HG02885 (cell line): ENCODE measurements around the gene TNFAIP8L2.

Experiments used
- ATAC-seq: cut with Tn5 transposase; IDR thresholded peaks from one replicate; pipeline ENCODE4 v1.9.1; 2021; ENCODE audit warnings: mild to moderate bottlenecking; ENCODE audit not compliant: unreplicated experiment, poor library complexity

The TNFAIP8L2 gene

DNA sequence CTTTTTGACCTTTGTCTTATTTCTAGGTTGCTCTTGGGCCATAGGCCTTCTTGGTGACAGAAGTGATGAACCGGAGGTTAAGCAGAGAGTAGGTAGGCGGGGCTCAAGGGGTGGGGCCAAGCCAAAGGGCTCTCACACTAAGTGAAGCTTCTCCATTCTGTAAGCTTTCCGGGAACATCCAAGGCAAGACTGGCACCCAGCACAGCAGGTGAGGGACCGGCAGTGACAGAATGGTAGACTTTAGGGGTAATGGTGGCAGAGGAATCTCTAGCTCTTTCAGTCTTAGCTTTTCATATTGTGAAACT is at the start of gene TNFAIP8L2:
Gene TNFAIP8L2 (plus strand): TSS at position 135 of the 305 bp plus-strand sequence. CDS start 2,049 bp downstream, outside the sequence.
- peak; percentile 62 for ATAC-seq

DNA sequence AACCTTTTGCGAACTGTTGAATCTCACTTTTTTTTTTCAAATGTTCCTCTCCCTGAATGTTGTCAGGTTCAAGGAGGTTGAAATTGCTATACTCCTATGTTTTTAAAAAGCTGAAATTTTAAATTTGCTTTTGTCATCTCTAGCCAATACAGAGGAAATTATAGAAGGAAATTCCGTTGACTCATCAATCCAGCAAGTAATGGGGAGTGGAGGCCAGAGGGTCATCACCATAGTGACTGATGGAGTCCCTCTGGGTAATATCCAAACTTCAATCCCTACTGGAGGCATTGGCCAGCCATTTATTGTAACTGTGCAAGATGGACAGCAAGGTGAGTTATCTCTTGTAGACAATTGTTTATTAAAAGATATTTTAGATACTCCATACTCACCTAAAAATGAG is 49.6 kb upstream of the TNFAIP8L2 start:
- no peak for ATAC-seq

DNA sequence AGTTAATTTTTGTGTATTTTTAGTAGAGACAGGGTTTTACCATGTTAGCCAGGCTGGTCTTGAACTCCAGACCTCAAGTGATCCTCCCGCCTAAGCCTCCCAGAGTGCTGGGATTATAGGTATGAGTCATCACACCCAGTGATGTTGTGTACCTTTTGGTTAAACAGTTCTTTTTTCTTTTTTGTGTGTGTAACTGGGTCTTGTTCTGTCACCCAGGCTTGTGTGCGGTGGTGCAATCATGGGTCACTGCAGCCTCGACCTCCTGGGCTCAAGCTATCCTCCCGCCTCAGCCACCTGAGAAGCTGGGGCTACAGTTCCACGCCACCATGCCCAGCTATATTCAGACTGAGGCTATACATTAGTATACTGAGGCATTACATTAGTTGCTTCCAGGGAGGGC is 48.1 kb upstream of the TNFAIP8L2 start:
- ATAC-seq = no peak

DNA sequence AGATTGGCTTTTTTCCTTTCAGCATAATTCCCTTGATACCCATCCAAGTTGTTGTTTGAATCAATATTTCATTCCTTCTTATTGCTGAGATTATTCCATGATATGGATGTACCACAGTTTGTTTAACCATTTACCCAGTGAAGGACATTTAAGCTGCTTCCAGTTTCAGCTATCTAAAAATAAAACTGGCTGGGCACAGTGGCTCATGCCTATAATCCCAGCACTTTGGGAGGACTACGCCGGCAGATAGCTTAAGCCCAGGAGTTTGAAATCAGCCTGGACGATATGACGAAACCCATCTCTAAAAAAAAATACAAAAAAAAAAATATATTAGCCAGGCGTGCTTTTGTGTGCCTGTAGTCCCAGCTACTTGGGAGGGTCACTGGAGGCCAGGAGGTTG is 42.6 kb upstream of the TNFAIP8L2 start:
- ATAC-seq = no peak

DNA sequence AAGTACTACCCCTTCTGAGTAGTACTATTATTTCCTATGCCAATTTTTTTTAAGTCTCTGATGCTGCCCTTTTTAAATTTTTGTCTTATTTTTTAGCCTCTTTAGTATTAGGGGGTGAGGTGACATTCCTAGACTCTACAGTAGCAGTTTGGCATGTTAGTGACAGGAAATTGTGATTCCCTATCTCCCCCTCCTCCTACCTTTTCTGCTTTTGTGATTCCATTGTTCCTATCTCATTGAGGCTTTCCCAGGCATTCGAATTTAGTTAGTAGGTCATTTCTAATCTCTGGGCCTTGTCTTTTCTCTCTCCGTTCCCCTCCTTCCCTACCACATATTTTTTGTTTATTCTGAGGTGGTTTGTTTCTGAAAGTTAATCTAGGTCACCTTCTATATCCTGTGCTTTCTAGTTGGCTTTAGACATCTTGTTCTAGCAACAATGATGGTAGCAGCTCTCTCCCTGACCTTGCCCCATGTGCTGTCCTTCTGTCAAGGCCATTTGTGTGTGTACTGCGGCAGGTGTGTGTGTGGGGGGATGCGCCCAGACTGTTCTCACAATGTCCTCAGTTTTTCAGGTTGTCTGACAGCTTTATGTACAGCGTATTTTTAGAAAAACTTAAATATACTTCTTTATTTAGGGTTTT is 31.6 kb upstream of the TNFAIP8L2 start:
- ATAC-seq = no peak

DNA sequence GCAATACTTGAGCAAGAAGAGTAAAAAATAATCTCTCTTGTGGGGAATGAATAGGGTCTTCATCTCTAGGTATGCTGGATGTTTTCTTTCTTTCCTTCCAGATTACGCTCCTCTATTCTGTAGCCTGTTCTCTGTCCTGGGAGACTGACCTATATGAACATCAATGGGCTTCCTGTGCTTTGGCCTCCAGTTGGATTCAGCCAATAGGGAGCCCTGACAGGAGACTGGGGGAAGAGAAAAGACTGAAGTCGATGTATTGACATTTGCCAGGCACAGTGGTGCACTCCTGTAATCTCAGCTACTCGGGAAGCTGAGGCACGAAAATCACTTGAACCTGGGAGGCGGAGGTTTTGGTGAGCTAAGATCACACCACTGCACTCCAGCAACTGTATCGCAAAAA is 27.6 kb upstream of the TNFAIP8L2 start:
- no peak for ATAC-seq

DNA sequence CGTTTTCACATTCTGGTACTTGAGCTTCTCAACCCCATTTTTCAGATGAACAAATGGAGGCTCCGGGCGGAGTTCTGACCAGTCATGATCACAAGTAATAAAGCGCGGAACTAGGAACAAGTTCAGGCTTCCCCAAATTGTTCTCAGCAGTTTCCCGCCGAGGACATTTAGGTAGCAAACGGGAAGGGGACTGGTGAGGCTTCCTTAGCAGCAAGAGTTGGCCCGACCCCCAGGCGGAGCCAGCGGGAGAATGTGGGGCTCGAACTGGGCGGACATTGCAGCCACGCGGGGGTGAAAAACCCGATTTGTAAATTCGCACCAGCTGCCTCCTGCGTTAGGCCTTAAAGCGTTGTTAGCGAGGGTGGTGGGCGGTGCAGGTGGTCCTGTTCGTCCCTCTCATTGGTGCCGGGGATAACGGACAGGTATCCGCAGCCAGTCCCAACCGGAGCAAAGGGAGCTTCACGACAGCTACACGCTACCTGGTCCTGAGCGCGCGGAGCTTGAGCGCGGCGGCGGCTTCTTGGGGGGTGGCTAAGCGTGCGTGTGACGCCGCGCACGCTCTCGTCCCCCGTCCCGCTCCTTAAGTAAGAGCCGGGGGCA is 25.4 kb upstream of the TNFAIP8L2 start:
- ATAC-seq = no peak

DNA sequence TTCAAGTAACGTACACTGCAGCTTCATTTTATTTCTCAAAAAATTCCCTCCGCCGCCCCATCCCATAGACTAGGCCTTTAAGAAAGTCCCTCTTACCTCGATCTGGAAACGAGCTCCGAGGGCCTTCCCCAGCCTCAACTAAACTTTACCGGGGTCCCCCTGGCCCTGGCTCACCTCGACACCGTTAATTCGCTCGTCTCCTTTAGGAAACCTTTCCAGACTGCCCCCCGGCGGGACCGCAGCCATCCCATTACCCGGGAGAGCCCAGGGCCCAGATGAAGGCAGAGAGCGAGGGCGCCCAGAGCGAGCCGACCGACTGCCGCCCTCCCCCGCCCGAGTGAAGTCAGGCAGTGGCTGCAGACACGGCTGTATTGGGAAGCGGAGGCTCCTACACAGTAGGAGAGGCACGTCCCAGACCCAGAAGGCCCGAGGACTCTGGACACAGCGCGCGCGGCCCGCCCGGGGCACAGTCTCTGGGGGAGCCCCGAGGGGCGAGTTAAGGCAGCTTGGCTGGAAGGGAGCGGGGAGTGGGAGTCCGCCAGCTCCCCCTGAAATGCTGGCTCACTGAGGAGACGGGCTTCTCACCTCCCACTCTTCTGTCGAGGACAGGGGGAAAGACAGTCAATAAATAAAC is 24.6 kb upstream of the TNFAIP8L2 start:
- ATAC-seq = no peak

DNA sequence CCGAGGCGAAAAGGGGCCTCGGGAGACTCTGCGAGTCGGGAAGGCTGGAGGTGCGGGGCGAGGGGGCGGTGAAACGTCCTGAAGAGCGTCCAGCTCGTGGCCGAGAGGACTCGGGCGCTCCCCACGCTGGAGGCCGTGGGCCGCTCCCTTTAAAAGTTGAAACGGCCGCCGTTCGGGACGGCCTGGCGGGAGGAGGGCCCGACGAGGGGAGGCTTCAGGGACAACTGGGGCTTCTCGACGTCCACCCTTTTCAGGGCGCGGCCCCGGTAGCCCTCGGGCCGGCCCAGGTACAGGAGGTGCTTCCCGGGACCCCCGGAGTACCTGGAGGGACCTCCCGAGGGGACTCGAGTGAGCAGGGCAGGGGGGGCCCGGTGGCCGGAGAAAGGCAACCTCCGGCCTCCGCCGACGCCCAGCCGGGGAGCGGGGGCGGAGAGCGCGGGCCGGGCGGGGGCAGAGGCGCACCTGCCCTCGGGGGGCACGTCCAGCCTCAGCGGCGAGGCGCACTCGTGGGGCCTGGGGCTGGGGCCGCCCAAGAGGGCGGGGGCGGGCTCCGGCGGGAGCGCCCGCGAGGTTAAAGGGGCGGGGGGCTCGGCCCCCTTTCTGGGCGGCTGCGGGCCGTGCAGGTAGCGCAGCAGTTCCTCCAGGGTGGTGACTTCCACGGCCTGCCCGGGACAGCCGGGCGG is 24.0 kb upstream of the TNFAIP8L2 start:
- ATAC-seq = no peak

DNA sequence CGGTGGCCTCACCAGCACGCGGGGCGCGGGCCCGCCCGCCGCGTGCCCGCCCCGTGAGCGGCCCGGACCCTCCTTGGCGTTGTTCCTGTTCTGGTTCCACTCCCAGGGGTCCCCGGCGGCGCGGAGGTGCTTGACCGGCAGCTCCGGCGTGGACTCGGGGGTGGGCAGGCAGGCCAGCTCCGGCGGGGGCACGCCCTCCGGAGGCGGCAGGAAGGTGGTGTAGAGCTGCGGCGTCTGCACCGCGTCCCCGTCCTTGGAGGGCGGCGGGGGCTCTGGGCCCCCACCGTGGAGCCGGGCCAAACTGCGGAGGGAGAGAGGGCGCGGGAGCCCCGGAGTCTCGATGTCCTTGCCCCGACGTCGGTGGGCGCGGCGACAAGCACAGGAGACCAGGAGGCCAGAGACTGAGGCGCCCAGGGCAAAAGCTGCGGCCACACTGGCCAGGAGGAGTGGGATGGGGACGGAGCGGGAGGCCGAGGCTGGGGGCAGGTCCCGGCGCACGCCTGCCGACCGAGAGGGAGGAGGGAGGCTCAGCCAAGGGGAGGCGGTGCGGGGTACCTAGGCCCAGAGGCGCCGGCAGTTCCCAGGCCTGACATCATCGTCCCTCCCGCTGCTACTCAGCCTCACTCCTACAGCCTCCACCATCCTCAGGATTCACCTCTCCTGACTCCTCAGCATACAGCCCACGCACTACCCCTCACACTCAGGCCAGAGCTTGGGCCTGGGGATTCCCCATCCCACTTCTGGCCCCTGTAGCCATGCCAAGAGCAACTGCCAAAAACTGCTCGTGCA is 23.2 kb upstream of the TNFAIP8L2 start:
- ATAC-seq = no peak

DNA sequence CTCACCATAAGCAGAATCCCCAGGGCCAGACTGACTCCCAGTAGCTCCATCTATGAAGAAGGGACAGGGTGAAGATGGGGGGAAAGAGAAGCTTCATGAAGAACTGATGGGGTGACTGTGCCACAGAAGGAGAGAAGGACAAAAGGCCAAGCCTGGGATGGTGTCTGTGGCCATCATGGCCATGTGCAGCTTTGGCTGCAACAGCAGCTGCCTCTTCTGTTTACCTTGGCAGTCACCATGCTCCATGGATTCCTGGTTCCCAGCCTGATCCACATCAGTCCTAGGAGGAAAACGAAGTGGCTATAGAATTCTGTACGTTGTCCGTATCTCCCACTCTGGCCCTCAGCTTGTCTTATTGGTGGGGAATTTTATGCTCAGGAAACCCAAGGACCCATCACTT is 22.1 kb upstream of the TNFAIP8L2 start:
- ATAC-seq = no peak

DNA sequence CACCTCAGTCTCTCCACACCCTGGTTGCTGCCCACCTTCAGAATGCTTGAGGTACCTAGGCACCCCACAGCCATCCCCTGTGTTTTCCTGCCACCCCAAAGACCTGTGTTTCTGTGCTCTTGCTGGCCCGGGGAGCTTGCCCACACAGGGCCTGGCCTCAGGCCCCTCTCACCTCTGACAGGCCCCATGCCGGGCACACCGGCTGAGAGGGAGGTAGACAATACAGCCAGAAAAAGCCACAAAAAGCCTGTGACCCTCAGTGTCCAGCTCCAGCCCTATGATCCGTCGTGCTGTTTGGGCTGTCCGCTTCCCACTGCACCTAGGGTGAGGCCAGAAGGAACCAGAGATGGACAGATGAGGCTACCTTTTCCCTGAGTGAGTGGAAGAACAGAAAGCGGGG is 21.5 kb upstream of the TNFAIP8L2 start:
- no peak for ATAC-seq

DNA sequence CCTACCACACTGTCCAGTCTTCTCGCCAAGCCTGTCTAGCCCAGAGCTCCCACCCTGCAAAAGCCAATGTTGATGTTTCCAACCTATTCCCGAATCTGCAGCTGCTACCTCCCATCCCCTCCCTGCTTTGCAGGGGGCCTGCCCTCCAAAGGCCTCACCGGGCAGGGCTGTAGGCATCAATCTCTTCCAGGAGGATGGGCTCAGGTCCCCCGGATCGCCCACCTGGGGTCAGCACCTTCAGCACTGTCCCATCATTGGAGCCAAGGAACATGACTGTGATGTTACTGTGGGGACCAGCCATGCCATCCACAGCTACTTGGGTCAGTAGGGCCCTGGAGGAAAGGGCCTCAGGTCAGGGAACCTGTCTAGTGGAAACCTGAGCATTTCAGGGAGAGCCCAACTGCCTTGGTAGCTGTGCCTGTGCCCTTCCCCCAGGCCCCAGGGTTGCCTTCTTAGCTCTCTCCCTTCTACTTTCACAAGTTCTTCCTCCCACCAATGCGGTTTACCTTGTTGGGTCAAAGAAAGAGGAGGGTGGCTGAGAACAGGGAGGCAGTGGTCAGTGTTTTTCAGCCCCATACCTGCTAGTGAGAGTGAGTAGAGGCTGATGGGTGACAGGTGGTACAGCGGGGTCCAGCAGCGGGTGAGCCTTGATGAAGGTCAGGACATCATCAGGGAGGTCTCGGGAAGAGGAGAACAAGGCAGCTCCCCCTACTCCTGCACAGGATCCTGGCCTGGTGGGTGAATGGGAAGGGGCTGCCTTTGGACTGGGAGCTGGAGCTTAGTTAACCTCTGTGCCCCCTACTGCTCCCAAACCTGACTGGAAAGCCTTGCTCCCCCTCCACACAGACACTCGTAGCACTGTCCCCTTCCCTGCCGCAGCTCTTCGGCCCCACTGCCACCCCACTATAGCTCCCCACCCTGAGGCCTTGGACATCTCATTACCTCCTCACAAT is 20.7 kb upstream of the TNFAIP8L2 start:
- ATAC-seq = no peak

DNA sequence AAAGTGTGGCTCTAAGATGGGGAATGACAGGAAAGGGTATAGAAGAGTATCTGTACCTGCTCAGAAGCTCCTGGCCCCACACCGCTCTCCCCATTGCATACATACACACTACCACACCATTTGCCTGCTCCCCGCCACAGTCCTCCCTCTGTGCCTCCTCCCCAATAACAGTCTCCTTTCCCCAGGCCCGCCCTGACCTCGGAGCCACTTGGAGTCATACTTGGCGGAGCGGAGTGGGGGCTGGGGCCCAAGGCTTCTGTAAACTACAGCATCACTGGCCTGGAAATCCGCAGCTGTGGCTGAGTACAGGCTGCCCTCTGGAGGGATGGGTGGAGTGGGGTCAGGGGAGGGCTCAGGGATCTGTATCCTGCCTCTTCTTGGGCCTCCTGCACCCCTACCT is 18.7 kb upstream of the TNFAIP8L2 start:
- no peak for ATAC-seq

DNA sequence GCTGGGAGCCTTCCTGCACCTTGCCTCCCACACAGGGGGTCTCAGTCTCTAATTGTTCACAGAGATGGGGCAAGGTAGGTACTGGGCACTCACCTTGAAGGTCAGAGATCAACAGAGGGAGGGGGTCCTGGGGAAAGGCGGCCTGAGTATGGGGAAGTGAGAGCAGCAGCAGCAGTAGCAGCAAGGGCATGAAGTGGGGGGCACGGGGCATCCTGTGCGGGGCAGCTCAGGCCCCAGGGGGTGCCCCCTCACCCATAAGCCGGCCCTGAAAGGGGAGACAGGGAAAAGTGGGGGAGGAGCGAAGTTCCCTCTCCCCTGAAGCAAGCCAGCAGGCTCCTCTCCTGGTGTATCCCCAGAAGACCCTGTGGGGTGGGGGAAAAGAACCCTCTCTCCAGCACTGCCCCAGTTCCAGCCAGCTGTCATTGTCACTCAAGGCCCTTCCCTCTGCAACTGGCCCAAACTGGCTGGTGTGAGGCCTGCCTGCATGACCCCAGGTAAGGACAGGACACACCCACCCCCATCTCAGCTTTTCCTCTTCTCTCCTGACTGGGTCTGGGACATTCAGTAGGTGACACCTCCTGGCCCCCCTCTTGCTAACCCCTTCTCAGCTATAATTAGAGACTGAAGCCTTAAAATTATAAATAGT is 13.9 kb upstream of the TNFAIP8L2 start:
- no peak for ATAC-seq

DNA sequence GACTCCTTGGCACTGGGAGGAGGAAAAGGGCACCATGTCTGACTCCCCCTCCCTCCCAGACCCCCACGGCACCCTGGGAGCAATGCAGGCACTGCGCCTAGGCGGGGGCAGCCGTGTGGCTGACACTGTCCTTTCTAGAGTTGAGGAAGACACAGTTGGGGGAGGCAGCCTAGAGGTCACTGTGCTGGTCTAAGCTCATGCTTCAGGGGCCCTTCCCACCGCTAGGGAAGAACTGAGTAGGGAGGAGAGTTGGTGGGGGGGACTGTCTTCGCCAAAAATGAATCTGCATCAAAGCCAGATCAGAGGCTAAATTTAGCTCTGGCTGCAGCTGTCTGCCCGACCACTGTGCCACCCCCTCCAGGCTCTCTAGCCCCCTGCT is 13.4 kb upstream of the TNFAIP8L2 start:
- ATAC-seq = no peak

DNA sequence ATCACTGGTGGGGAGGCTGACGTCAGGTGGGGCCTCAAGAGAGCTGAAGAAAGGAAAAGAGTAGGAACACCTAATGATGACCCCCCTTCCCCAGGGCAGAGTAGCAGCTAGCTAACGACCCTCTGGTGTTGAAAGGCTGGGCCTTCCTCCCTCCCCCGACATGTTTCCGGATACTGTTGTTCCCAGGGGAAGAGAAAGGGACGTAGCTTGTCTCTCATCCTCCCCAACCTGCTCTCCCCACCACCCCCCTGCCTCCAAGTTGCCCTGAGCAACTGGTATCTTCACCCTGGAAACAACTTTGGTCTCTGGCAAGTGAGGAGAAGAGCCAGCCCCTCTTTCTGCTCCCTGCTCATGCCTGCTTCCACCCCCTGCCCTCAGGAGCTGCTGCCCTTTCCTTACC is 12.5 kb upstream of the TNFAIP8L2 start:
- ATAC-seq = no peak

DNA sequence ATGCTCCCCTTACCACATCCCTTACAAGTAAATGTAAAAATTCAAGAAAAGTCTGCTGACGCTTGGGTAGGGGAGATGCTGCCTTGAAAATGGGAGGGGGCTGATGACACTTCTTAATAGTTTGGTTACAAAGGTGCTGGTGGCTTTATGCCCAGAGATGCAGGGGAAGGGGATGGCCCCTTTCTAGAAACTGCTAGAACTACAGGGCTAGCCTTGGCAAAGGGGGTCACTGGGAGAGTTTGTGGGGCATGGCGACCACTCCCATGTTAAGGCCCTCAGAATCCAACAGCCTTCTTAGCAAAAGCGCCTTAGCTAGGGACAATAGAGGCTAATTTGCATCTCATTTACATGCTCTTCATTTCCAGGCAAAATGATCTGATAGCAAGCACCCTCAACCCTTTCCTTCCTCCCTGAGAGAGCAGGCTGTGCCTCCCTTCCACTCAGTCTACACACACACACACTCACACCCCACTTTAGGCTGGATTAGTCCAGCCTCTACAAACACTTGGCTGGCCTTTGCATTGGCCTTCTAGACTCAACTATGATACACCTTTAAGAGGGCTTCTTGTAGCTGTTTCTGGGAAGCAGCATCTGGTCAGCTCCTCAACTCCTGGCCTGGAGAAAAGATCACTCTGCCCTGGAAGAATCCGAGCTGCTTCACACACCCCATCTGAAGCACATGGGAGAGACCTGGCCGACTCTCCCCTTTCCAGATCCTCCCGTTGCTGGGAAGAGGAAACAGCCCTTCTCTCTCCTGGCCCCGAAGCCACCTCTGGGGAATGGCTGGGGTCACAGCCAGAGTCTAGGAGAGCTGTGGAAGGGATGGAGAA is 11.8 kb upstream of the TNFAIP8L2 start:
- no peak for ATAC-seq
